HG02938 (cell line): ENCODE results near the gene IQCF6.
"Not testable (repeated sequence)": the region's sequence is repeated elsewhere in the genome, so short reads cannot be mapped to it uniquely, and the experiment has no call there.

ENCODE experiments used
- ATAC-seq: cut with Tn5 transposase; IDR thresholded peaks from one replicate; pipeline ENCODE4 v1.9.1; 2021; ENCODE audit warnings: mild to moderate bottlenecking, moderate library complexity; ENCODE audit not compliant: unreplicated experiment

IQCF6 gene

DNA sequence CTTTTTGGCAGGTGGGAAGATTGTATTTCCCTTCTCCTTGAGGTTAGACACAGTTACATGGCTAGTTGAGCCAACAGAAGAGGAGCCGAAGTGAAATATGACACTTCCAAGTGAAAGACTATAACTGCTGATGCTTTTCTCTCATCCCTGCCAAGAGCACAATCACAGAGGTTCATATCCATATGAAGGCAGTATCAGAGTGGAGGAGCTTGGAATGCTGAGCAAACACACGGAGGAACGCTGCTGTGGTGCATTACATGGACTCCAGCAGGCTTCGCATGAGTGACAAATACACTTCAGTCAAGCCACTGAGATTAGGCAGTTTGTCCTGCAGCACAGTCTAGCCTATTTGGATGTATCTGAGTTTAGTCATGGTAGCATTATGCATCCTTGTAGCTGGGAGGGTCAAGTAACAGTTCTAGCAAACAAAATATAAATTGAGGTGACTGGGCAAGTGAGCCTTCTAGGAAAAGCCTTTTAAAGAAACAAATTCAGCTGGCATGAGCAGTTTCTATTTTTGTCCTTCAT lies 5.4 kb downstream of the IQCF6 start:
- no peak for ATAC-seq

DNA sequence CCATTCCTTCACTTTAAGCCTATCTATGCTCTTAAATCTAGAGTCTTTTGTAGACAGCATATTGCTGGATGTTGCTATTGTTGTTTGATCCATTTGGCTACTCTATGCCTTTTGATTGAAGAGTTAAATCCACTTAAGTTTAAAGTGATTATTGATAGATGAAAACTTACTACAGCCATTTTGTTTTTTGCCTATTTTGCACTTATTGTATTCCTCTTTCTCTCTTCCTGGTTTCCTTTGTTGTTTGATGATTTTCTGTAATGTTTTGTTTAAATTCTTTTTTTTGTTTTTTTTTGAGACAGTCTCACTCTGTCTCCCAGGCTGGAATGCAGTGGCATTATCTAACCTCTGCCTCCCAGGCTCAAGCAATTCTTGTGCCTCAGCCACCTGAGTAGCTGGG lies 19.8 kb downstream of the IQCF6 start:
- no peak for ATAC-seq

DNA sequence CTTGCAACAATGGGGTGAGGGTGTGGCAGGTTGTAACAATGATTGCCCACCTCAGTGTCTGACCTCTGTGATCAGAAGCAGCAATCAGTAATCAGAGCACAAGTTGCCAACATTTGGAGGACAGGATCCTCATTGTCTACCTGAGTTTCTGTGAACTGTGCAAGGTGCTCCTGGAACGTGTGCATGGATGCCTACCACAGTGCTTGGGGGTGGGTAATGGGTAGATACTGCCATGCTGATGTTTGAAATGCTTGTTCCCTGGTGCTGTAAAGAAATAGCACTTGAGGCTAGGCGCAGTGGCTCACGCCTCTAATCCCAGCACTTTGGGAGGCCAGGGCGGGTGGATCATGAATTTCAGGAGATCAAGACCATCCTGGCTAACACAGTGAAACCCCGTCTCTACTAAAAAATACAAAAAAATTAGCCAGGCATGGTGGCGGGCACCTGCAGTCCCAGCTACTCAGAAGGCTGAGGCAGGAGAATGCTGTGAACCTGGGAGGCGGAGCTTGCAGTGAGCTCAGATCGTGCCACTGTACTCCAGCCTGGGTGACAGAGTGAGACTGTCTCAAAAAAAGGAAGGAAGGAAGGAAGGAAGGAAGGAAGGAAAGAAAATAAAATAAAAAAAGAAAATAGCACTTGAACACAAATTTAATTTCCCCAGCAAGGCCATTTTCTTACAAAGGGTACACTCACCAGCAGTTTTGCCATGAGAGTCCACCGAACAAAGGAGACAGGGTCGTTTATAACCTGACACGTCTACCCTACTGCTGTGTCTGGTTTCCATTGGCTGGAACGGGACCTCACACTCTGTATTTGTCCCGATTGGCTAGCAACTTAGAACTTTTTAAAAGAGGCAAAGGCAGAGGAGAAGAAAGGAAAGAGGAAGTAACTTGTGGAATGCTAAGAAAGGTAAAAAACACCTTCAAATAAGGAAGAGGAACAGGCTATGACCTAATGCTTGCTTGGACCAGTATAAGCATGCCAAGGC lies 25.0 kb downstream of the IQCF6 start:
- not testable (repeated sequence) for ATAC-seq

DNA sequence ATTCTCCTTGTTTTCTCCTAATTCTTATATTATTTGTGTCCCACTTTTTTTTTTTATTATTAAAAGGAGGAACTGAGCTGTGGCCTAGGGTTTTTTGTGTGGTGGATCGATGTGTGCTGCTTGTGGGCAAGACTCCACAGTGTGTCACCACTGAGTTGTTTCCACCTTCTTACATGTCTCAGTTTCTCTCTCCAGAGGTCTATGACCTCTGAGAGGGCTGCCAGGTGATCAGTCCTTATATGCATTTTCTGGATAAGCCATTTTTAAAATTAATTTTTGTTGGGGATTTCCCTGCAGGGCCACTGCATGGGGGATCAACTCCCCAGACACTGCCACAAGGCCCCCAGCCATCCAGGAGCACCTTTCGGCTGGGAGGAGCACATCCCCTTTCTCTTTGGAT lies 27.8 kb downstream of the IQCF6 start:
- peak; percentile 51 for ATAC-seq

DNA sequence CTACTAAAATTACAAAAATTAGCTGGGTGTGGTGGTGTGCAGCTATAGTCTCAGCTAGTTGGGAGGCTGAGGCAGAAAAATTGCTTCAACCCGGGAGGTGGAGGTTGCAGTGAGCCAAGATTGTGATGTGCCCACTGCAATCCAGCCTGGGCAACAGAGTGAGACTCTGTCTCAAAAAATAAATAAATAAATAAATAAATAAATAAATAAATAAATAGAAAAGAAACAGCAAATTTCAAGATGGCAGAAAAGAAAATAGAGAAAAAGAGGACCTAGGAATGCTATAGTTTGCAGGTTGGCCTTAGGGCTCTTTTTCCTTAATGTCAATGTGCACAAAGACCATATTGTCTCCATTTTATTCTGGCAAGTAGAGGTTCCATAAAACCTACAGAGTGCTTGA lies 28.2 kb downstream of the IQCF6 start:
- no peak for ATAC-seq

DNA sequence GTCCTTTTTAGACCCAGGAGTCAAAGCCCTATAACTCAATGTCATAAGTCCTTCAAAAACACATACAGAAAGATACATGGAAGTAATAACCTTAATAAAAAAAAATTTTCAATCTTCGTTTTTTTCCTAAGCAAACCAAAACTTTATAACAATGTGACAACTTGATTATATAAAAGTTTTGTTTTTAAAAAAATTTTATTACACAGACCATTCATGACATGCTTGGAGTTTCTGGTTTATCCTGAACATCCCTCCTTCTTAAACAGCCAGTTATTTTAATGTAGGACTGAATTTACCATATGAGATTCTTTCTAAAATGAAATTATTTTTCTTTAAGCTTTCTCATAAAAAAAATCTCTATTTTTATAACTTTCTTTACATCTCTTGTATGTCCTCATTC lies 30.7 kb downstream of the IQCF6 start:
- ATAC-seq = no peak

DNA sequence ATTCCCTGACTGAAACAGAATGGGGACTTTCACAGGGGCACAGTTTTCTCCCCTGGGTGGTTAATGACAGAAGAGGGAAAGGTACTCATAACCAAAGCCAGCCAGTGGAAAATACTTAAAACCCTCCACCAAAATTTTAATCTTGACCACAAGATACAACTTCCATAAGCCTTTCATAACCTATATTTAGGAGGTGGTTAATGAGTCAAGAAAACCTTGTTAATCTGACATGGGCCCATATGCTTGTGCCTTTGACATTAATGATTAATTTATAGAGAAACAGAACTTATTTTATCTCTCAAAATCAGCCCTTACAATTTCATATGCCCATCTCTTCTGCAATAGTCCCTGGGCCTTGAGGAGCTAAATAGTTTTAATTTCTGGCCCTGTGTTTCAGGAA lies 31.2 kb downstream of the IQCF6 start:
- no peak for ATAC-seq

DNA sequence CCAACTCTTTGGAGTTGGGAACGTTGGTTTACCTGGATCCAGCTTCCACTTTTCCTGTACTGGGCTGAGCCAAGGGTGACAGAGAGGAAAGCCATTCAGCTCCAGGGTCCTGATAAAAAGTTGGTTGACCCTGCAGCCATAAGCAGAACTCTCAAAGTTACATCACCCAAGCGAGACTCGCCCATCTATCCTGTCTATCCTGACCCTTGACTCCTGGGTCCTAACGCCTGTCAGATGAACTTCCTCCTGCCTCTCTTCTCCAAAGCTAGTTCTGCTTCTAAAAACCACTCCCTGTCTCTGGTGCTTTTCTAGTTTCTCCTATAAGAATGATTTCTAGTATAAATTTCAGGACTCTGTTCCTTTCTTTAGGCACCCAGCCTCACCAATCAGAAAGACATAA lies 36.1 kb downstream of the IQCF6 start:
- ATAC-seq = not testable (repeated sequence)

DNA sequence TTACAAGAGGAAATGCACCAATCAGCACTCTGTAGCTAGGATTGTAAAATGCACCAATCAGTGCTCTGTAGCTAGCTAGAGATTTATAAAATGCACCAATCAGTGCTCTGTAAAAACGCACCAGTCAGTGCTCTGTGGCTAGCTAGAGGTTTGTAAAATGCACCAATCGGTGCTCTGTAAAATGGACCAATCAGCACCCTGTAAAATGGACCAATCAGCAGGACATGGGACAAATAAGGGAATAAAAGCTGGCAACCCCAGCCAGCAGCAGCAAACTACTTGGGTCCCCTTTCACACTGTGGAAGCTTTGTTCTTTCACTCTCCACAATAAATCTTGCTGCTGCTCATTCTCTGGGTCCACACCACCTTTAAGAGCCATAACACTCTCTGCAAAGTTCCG lies 36.7 kb downstream of the IQCF6 start:
- not testable (repeated sequence) for ATAC-seq

DNA sequence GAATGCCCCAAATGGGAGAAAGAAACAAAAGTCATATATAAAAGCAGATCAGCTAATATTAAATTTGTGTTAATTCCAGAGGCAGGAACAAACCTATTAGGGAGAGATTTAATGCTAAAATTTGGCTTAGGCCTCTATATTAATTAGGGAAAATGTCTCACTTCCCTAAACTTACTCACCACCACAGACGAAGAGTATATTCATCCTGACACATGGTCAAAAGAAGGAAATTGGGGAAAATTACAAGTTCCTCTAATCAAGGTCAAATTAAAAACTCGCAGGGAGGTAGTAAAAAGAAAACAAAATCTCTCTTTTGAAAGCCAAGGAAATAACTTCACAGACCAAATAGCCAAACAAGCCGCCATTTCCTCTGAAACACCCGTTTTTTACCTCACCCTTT lies 39.9 kb downstream of the IQCF6 start:
- no peak for ATAC-seq

DNA sequence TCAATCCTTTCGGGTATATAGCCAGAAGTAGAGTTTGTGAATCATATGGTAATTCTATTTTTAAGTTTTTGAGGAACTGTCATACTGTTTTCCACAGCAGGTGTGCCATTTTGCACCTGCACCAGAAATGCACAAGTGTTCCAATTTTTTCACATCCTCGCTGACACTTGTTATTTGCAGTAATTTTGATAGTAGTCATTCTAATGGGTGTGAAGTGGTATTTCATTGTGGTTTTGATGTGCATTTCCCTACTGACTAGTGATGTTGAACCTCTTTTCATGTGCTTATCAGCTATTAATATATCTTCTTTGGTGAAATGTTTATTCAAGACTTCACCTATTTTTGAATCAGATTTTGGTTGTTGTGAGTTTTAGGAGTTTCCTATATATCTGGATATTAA lies 43.1 kb downstream of the IQCF6 start:
- no peak for ATAC-seq

DNA sequence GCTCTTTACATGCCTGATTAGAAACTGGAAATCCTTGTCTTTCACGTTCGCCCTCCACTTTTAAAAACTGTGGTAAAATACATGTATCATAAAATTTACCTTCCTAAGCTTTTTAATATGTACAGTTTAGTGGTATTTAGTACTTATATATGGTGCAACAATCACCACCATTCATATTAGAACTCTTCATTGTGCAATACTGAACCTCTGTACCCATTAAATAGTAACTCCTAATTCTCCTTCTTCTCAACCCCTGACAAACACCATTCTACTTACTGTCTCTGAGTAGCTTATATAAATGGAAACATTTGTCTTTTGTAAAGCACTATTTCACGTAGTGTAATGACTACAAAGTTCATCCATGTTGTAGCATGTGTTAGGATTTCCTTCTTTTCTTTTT lies 44.0 kb downstream of the IQCF6 start:
- ATAC-seq = no peak

DNA sequence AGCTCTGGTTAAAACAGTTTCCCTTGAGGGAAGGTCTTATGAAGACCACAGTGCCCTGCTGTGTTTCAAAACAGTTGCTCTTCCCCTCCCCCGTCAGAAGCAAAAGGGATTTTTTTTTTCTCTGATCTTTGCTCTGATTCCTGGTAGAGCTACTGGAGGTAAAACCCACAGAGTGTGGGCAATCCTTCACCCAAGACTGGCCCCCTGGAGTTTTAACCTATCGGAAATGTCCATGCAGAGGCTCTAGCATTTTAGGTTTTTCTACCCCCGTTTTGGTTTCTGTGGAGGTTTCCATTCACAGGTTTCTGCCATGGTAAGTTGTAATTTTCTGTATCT lies 44.5 kb downstream of the IQCF6 start:
- ATAC-seq = no peak

DNA sequence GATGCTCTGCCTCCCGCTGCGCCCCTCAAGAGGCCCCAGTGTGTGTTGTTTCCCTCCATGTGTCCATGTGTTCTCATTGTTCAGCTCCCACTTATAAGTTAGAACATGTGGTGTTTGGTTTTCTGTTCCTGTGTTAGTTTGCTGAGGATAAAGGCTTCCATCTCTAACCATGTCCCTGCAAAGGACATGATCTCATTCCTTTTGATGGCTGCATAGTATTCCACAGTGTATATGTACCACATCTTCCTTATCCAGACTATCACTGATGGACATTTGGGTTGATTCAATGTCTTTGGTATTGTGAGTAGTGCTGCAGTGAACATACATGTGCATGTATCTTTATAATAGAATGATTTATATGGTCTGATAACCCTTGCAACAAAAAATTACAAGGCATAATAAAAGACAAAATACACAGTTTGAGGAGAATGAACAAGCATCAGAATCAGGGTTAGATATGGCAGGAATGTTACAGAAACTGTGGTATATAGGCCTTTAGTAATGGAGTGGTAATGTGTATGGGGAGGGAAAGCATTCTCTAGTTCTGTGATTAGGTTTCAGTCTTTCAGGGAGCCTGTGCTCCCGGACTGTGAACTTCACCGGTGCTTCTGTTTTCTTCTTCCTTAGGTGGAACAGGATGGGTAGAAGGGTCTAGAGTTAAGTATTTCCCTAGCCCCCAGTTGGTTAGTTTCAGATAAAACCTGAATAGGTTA lies 45.0 kb downstream of the IQCF6 start:
- ATAC-seq = no peak

DNA sequence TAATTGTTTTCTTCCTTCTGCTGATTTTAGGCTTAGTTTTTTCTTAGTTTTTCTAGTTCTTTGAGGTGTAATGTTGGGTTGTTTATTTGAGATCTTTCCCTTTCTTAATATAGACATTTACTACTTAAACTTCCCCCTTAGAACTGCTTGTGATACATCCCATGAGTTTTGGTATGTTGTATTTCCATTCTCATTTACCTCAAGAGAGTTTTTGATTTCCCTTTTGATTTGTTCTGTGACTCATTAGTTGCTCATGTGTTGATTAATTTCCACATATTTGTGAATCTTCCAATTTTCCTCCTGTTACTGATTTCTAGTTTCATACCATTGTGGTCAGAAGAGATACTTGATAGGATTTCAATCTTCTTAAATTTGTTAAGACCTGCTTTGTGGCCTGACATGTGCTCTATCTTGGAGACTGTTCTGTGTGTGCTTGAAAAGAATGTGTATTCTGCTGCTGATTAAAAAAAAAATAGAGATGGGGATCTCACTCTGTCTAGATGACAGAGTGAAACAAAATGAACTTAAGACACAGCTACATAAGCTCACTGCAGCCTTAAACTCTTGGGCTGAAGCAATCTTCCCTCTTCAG lies 49.9 kb downstream of the IQCF6 start:
- no peak for ATAC-seq
